DMS53 treated with DMSO at 0.1 percent for 48 hours (cell line): ENCODE data around the gene DUSP10.

Experiments used
- DNase-seq: peaks from one replicate; lab custom pipeline; 2025; ENCODE audit not compliant: unreplicated experiment; lab: John Stamatoyannopoulos, UW

Gene DUSP10

DNA sequence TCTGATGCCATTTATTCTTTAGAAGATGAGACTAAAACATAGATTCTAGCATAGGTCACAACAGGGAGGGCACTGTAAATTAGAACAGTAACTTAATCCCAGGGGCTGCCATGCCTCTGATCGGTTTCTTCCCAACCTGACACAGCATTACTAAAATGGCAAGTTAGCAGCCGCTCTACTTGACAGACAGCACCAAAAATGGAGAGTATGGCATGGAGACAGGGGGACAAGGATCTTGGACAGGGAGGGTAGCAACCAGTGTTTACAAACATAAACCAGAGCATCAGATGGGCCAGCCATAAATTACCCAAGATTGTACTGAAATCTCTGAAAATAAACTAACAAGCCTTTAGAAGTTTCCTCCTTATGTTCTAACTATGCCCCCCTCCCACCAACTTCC is 5.9 kb downstream of the DUSP10 start:
- no peak for DNase-seq

DNA sequence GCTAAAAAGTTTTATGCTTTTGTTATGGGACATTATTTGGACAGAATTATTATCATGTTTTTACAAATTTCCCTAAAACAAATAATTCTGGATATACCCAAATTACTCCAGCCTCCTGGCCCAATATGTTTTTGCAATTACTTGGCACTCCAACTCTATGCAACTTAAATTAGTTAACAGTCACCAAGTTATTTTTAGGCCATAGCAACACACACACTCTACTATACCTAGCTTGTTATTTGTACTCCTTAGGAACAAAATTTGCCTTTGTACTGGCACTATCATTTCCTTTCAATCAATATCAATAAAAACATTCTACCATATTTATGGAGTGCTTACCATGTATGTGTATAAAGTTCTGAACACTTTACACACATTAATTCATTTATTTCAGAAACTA is 7.7 kb downstream of the DUSP10 start:
- no peak for DNase-seq

DNA sequence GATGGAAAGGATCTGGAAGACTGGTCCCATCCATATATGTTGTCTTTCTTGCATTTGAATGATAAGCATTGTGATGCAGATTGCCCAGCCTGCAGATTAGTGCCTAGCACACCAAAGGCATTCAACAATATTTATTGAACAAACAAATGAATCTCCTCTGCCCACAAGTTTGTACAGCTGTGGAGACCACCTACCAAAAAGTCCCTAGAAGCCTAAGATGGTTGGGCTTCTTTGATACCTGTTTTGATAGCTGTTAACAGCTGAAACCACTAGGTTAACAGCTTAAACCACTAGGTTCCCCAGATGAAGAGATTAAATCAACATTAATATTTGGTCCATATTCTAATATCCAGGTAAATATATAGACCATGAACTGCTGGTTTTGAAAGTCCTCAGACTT is 9.8 kb downstream of the DUSP10 start:
- no peak for DNase-seq

DNA sequence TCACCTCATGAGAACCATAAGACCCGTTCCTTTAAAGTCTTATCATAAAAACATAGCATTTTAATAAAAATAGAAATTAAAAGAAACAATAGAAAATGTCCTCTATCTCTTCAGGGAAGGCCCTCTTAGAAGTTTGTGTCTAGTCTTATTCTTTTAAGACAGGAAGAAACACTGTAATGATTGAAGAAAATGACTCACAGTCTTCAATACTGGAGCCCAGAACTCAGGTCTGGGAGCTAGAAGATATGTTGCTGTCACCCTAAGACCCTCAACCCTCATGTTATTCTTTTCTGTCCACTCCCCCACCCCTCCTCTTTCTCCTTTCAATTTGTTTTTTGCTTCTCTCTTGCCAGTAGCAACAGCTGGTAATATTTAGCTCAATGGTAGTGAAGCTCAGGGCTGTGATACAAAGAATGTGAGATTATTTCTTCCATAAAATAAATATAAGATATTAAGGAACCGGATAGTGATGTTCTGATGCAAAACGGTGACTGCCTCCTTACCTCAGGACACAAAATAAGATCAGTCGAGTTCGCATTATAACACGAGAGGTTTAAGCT is 12.0 kb downstream of the DUSP10 start:
- no peak for DNase-seq

DNA sequence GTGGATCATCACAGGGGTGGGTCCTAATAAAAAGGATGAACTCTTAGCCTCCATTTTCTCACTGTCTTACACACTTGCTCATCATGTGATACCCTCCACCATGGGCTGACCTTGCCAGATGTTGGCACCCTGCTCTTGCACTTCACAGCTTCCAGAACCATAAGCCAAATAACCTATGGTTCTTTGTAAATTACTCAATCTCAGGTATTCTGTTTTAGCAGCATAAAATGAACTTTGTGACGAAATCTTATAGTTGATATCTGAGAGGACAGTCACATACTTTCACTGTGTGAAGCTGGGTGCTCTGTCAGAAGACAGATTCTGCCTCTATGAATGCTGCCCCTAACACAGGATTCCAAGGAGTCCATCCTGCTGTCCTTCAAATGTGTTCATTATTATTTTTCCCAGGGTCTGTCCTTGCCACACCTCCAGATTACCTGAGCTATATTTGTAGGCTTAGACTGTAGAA is 13.8 kb downstream of the DUSP10 start:
- no peak for DNase-seq

DNA sequence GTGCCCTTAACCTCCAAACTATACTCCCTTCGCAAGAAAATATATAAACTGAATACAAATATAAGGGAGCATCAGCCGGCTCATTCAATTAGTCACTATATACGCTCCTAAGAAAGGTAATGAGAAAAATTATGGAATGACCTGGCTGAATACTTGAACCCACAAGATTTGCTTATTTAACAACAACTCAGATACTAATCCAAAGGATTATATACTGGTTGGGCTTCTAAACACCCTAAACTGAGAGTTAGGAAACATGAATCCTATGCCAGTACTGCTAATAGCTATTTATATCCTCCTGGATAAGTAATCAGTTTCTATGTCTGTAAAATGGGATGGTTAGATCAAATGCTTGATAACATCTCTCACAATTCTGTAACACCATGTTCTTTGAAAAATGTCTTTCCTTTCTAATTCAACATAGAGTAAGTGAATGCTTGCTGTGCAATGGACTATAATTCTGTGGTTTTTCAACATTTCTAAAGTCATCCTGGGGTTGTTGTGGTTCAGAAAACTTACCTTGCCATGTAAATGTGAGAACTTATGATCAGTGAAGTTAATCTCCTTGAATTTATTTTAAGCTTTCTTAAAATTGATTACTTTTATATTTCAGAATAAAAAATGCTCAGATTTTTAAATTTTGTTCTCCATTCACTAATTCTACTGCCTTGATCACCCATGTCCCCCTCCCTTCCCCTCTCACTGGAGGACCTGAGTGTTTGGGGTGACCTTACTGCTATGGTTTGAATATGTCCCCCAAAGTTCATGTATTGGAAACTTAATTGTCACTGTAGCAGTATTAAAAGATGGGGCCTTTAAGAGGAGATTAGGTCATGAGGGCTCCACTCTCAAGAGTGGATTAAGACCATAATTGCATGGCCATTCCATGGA is 14.5 kb downstream of the DUSP10 start:
- DNase-seq, result no peak

DNA sequence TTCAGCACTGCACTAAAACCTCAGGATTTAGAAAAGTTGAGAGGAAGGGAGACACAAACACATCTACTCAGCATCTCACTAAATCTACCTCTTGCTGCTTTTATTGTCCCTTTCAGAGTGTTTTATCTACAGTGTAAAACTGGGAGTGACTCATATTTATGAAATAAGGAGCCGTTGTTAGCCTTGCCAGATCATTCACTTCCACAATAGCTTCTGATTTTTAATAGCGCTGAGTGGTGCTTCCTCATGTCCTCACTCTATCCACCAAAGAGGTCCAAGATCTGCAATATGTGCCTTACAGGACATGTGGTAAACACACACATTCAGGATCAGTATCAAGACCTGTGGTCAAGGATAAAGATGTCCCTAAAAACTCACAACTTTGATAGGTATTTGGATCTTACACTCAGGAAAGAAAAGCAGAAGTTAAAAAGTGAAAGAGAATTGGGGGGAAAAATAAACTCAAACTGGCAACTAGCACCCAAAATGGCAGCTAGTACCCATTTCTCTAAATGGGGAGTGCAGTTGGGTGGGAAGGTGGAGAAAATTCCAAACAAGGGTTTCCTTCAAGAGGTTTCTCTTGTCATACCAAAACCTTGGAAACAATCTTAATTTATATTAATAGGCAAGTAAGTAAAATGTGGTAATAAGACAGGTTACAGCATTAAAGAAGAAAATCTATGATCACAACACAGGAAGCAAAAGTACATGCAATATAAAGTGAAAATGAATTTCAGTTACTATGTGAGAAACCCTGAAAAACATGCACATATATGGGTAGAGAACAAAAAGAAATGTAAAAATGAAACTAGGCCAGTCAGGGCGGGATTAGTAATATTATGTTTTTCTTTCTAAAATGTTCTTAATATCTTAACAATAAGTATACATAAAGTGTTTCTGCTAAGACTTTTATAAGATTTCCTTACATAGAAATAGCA is 15.9 kb downstream of the DUSP10 start:
- no peak for DNase-seq

DNA sequence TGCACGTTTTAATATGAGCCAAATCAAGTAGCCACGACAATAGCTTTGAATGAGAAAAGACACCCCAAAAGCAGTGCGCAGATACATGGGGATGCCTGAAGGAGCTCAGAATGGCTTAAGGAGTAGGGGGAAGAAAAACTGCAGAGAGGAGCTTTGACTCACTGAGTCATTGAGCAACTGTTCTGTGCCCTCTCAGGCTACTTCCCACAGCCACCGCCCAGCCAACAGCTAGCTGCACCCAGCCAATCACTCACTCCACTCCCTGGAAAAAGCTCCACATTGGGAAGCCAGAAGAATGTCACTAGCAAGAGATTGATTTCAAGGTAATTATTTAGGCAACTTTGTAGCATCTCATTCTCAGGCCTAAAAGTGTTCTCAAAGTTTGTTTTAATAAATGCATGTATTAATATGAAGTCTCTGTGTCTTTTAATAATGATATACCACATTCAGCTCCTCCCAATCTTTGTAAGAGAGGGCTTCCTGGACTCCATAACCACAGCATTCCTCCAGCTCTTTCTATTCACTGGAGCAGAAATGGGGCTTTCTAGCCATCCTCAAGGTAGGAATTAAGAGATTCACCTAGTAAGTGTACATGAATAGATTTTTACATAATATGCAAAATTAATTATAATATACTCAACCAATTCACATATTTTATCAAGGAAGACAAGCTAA is 16.8 kb downstream of the DUSP10 start:
- no peak for DNase-seq

DNA sequence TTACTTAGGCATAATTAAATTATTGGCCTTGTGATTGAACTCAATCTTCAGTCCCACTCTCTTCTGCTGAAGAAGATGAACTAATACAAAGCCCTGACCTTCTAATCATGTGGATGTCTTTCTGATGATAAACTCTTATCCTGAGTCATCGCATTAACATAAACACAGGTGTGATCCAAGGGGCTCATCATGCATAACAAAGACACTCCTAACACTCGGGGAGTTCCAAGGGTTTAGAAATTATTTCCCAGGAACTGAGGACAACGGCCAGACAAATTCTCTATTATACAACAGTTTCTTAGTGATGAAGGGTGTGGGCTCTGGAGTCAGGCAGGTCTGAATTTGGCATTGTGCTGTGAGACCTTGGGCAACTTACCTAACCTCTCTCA is 18.0 kb downstream of the DUSP10 start:
- no peak for DNase-seq

DNA sequence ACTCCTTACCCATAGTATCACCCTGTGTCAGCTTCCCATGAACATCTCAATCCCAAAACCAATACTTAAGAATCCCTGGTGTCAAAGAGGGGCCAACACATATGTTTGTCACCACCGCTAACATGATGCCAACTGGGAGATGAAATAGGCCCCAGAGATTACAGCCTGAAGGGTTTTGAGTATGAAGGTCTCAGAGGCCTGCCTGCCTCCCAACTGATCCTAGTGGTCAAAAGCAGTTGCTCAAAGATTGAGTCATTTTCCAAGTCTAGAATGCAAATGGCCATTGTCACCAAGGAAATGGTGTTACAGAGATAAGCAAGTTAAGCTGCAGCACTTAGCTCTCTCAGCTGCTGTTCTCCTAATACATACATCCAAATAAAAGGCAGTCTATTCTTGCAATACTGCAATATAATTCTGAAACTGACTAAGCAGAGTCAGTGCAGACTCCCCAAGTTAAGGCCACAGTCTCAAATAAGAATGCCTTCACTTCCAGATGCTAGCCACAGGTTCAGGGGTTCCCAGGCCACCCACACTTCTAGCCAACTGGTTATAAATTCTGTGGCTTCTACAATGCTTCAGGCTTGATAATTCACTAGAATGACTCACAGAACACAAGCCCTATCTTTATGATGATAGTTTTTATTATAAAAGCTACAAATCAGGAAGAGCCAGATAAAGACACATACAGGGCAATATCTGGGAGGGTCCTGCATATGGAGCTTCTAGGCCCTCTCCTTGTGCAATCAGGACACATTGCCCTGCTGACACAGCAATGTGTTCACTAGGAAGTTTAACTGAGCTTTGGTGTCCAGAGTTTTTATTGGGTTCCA is 18.7 kb downstream of the DUSP10 start:
- no peak for DNase-seq

DNA sequence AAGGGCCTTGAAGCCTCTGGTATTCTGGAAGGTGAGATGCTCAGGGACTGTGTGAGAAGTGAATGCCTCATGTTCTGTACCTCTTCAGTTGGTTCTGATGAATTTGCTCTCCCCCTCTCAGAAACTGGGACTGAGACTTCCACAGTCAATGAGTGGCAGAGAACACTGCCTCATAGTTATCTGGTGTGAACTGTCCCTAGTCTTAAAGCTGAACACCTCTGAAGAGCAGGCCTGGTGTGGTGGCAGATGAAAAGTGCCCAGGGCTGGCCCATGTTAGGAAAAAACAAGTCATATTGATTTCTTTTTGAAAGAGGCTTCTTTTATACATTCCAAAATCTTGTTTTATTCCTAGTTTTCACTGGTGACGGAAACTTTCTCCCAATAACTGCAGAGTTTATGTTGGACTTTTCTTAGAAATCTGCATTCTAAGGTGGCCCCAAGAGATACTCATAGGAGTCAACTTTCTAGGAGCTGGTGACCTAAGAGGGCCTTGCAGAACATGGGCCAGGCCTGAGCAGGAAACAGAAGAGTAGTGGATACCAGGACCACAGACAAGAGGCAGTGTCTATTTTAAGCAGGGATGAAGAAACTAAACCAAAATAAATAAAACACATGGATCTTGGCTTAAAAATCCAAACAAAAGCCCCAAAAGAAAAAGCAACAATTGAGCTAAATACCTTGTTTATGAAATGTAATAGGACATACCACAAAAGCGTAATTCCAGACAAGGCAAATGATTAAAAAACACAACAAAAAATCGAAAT is 19.5 kb downstream of the DUSP10 start:
- DNase-seq, result no peak

DNA sequence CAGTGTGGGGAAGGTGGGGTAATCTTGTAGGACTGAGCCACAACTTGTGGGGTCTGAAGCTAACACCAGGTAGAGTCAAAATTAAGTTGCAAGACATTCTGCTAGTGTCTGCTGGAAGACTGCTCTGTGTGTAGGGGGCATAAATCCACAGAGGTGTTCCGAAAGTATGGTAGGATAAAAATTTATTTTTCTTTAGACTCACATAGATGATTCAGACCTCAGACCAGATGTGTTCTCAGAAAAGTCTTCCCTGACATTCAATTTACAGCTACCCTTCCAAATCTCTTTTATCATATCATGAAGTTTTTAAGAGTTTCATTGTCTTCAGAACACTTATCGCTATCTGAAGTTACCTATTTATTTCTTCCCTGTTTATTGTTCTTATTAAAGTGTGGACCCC is 21.3 kb downstream of the DUSP10 start:
- DNase-seq, result no peak

DNA sequence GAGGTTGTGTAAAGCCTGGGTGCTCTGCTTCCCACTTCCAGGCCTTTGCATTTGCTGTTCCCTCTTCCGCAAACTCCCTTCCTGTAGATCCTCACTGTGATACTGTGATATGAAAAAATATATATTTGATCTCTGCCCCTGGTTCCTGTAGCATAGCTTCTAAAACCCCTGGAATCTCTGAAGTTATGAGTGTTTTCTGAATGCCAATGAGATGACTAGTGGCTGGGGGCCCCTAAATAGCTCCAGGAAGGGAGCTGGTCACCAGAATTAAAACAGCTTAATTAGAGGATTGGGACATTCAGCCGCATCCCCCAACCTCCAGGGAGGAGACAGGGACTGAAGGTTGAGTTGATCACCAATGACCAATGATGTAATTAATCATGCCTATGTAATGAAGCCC is 21.9 kb downstream of the DUSP10 start:
- DNase-seq, result no peak

DNA sequence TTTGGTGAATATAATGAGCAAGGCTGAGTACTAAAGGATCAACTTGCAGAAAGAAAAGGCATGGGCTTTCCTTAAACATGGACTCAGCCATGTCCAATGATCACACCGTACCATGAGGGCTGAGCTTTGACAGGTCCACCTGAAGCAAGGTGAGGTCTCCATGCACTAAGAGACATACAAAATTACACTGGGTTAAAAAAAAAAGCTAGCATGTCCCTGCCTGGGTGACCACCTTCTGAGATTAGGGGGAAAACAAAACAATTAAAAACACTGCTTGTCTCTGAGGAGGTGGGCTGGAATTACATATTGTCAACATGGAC is 22.7 kb downstream of the DUSP10 start:
- no peak for DNase-seq

DNA sequence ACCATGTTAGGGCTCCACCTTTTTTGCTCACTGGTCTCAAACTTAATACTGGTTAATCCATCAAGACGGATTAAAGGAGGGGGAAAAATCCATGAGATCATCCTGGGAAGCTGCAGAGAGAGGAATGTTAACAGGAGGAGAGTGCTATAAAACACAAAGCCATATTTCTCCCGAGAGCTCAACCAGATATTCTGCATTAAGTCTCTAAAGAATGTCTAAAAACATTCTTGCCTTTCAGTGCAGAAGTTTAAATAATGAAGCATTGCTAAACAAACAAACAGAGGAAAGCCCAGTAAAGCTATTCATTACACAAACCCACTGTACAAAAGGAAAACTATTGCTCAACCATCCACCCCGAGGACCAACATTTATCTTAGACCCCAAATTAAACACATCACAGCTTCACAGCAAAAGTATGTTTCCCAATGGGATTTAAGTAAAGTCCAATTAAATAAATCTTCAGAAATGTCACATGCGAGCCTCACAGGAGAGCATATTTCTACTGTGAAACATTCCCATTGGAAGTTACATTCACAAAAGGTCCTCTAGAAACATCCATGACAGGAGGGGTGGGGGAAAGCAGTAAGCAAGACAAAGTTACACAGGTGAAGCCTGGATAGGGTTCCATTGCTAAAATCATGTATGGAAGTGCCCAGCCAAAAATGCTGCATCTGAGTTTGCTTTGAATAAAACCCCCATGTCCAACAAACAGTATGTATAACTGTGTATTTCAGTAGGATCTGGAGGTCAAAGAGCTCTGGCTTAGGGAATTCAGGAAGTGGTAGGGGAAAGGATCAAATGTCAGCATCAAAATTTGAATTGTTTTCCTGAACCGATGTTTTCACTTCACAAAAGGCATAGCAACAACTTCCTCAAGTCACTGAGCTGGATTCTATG is 23.3 kb downstream of the DUSP10 start:
- no peak for DNase-seq

DNA sequence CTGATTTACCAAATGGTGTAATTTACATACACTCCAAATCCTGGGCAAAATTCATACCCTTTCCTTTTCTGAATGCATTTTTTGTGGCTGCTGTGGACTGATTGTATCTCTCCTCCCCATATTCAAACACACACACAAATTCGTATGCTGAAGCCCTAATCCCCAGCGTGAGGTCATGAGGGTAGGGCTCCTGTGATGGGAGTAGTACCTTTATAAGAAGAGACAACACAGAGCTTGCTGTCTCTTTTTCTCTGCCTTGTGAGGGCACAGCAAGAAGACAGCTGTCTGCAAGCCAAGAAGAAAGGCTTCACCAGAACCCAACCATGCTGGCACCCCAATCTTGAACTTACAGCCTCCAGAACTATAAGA is 24.4 kb downstream of the DUSP10 start:
- no peak for DNase-seq

DNA sequence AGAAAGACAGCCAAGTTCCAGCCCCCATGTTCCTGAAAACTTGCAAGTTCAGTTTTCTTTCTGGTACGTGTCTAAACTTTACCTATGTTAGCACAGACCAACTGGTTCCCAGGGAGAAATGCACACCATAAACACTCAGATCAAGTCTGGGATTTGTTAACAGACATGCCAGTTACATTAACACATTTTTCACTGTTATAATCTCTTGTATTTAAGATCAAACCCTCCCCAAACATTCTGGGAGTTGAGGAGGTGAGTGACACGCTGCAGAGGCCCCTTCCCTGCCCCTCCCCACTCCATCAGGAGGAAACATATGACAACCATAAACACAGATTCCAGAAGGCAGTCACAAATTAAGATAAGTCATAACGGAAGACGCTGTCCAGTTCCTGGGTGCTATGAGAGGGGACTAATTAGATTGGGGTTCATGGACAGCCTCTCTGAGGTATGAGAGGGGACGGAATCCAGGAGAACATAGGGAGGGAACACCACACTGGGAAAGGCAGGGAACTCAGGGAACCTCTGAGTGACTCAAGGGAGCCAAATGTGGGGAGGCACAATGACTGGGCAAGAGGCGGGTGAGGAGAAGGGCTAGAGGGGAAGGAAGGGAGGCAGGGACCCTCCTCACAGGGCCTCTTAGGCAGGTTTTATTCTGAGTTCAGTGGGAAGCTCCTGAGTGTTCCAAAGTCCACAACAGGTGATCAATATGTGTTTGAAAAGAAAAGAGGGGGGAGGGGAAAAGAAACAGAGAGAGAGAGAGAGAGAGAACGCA is 25.0 kb downstream of the DUSP10 start:
- DNase-seq, result no peak
